Lung microvascular endothelial cell (primary cell): ENCODE data around the gene OR12D1. TPM values are rescaled to one million over a fixed set of nuclear protein-coding genes. Genes with fewer than 3 reads are reported as not detected.

Experiments
- DNase-seq, 2 donors: peaks; one replicate each; pipeline versions ENCODE4 v3.0.0 to v3.0.0-alpha.2; 2010; ENCODE audit warnings: low read depth in 2 of 2
- total RNA-seq: library from RNA; depleted of rRNA; stranded (reverse); fragments of >200 nt; gene quantifications from 2 replicates; pipeline ENCODE4 v1.2.1, GENCODE V29; 2014

The OR12D1 gene
- total RNA-seq, 1 donor from 2014 or later, result not detected

DNA sequence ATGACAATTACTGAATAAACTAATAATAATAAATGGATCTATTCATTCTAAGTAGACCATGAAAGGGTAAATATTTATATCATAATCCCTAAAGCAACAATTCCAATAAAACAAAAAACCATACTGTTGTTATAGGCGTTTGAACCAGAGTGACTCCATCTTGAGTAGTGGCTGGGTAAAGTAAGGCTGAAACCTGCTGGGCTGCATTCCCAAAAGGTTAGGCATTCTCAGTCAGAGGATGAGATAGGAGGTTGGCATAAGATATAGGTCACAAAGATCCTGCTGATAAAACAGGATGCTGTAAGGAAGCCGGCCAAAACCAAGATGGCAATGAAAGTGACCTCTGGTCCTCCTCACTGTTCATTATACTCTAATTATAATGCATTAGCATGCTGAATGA is 50.6 kb downstream of the OR12D1 start:
- DNase-seq, result no peak

DNA sequence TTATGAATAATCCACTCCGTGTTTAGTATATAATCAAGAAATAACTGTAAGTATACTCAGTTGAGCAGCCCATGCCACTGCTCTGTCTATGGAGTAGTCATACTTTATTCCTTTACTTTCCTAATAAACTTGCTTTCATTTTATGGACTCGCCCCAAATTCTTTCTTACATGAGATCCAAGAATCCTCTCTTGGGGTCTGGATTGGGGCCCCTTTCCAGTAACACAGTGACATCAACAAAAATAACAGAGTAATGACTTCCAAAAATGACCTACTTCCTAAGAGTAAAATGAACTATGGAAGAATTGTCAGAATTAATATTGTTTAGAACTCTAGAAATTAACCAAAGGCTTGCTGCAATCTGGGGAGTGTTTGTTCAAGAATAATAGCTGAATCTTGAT is 51.1 kb downstream of the OR12D1 start:
- DNase-seq, result no peak

DNA sequence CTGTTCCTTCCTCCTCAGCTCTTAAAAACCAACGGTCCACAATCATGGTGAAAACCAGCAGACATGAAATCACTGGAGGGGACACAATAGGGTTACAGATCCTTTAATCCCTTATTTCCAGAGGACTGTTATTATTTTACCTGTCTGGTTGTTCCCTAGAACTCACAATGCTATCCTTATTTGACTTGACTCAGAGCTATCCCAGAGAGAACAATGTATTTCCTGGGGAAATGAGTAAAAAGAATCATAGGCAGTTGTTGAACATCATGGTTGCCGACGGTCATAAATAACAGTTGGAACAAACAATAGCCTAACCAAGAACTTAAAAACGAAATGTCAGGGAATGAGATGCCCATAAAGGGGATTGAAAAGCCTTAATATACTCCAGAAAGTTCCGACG is 51.5 kb downstream of the OR12D1 start:
- DNase-seq, result peak; percentile 82 to 91

Other genes starting within 250 kb of the OR12D1 start
- gene OR2J2, start 244.0 kb upstream of the OR12D1 start, total RNA-seq, result not detected in 2 replicates
- gene OR14J1, start 113.2 kb upstream of the OR12D1 start, total RNA-seq, result not detected in 2 replicates
- gene OR5V1, start 46.1 kb upstream of the OR12D1 start, total RNA-seq, result not detected in 2 replicates
- not detected in 2 replicates for gene OR12D3, start 39.6 kb upstream of the OR12D1 start, total RNA-seq
- gene OR12D2, start 19.3 kb upstream of the OR12D1 start, total RNA-seq, result not detected in 2 replicates
- not detected in 2 replicates for gene OR10C1, start 24.4 kb downstream of the OR12D1 start, total RNA-seq
- not detected in 2 replicates for gene OR11A1, start 42.1 kb downstream of the OR12D1 start, total RNA-seq
- gene OR2H1, start 42.2 kb downstream of the OR12D1 start, total RNA-seq, result not detected in 2 replicates
- gene MAS1L, start 73.0 kb downstream of the OR12D1 start, total RNA-seq, result not detected in 2 replicates
- 29.2 and 39.0 TPM in 2 replicates for gene UBD, start 144.8 kb downstream of the OR12D1 start, total RNA-seq
- not detected in 2 replicates for gene OR2H2, start 170.2 kb downstream of the OR12D1 start, total RNA-seq
- gene GABBR1, start 218.3 kb downstream of the OR12D1 start, total RNA-seq, result 1.7 and 4.0 TPM in 2 replicates
- not detected in 2 replicates for gene MOG, start 242.2 kb downstream of the OR12D1 start, total RNA-seq